SK-N-SH (cell line): ENCODE measurements around the gene ARHGAP4. TPM values are rescaled to one million over a fixed set of nuclear protein-coding genes. Genes with fewer than 3 reads are reported as not detected.

Experiments used
- CTCF ChIA-PET: fragments of 300-600, 350-600 bp; formaldehyde crosslinking; extraction: SDS; loops from one replicate; lab custom pipeline; 2021; lab: Yijun Ruan, JAX
- POLR2A ChIA-PET: fragments of 350-600 bp; sonication (Branson Sonifier 250); formaldehyde crosslinking; extraction: SDS; loops from one replicate; lab custom pipeline; 2020; ENCODE audit warnings: antibody characterized with exemption, inconsistent platforms; lab: Yijun Ruan, JAX
- DNase-seq: peaks from one replicate; pipeline ENCODE4 v3.0.0; 2012
- H2AFZ ChIP-seq: fragments of 200-600 bp; sonication (generic); 2 replicates; pipeline ENCODE4 v1.8.1; 2016; ENCODE audit warnings: antibody characterized with exemption, mild to moderate bottlenecking, low read depth
- H3F3A ChIP-seq: fragments of 200-600 bp; sonication (generic); replicated peaks from 2 replicates; pipeline ENCODE3; 2016; ENCODE audit warnings: antibody characterized with exemption, mild to moderate bottlenecking; ENCODE audit not compliant: insufficient read depth
- H3K27ac ChIP-seq, 2 experiments: fragments of 200-500 bp in 1 of 2; fragments of 200-600 bp in 1 of 2; sonication (Bioruptor generic) in 1 of 2; sonication (generic), shearing (Covaris generic) in 1 of 2; 2 replicates each; pipeline versions ENCODE4 v1.5.1 to v1.6.1; 2014 to 2016; ENCODE audit warnings: low read depth in 2 of 2, inconsistent platforms in 1 of 2, low read length in 1 of 2, mild to moderate bottlenecking in 1 of 2, mixed read lengths in 1 of 2
- H3K27me3 ChIP-seq: fragments of 200-600 bp; sonication (generic), shearing (Covaris generic); 2 replicates; pipeline ENCODE4 v1.6.1; 2016; ENCODE audit warnings: mixed run types; ENCODE audit not compliant: insufficient read depth
- H3K36me3 ChIP-seq, 2 experiments: fragments of 200-500 bp in 1 of 2; fragments of 200-600 bp in 1 of 2; sonication (Bioruptor generic) in 1 of 2; sonication (generic) in 1 of 2; replicated peaks in 1 of 2; 2 replicates each; pipeline versions ENCODE3 to v1.5.1; 2014 to 2016; ENCODE audit warnings: low read length in 1 of 2, mild to moderate bottlenecking in 1 of 2; ENCODE audit not compliant: insufficient read depth in 2 of 2, control insufficient read depth in 1 of 2
- H3K4me1 ChIP-seq, 2 experiments: fragments of 200-500 bp in 1 of 2; fragments of 200-600 bp in 1 of 2; sonication (Bioruptor generic) in 1 of 2; sonication (generic), shearing (Covaris generic) in 1 of 2; 2 replicates each; pipeline versions ENCODE4 v1.5.1 to v1.6.1; 2014 to 2016; ENCODE audit warnings: low read depth in 1 of 2, low read length in 1 of 2, mixed run types in 1 of 2; ENCODE audit not compliant: insufficient read depth in 2 of 2, control insufficient read depth in 1 of 2
- H3K4me2 ChIP-seq: fragments of 200-600 bp; sonication (generic), shearing (Covaris generic); 2 replicates; pipeline ENCODE4 v1.6.1; 2017; ENCODE audit warnings: mixed run types
- H3K4me3 ChIP-seq, 2 experiments: fragments of 200-500 bp in 1 of 2; fragments of 200-600 bp in 1 of 2; sonication (Bioruptor generic) in 1 of 2; sonication (generic), shearing (Covaris generic) in 1 of 2; 2 replicates each; pipeline versions ENCODE4 v1.5.1 to v1.8.1; 2014 to 2016; ENCODE audit warnings: low read depth in 2 of 2, inconsistent platforms in 1 of 2, low read length in 1 of 2, mild to moderate bottlenecking in 1 of 2, mixed read lengths in 1 of 2, moderate library complexity in 1 of 2
- H3K79me2 ChIP-seq: fragments of 200-600 bp; sonication (generic); 2 replicates; pipeline ENCODE4 v1.8.1; 2017; ENCODE audit warnings: mild to moderate bottlenecking; ENCODE audit not compliant: insufficient read depth
- H3K9ac ChIP-seq: fragments of 200-600 bp; sonication (generic); 2 replicates; pipeline ENCODE4 v1.6.1; 2017; ENCODE audit warnings: mixed run types
- H3K9me2 ChIP-seq: fragments of 200-600 bp; sonication (generic); 2 replicates; pipeline ENCODE4 v1.6.1; 2017; ENCODE audit warnings: mixed run types
- H3K9me3 ChIP-seq: fragments of 200-600 bp; sonication (generic); 2 replicates; pipeline ENCODE4 v1.6.1; 2017; ENCODE audit warnings: mixed run types, mild to moderate bottlenecking, moderate library complexity
- H4K20me1 ChIP-seq: fragments of 200-600 bp; sonication (generic); 2 replicates; pipeline ENCODE4 v1.6.1; 2017; ENCODE audit warnings: mild to moderate bottlenecking, mixed run types; ENCODE audit not compliant: insufficient read depth
- CHD2 ChIP-seq: fragments of 150-350 bp; IDR thresholded peaks from 2 replicates; pipeline ENCODE4 v1.6.1; 2018; ENCODE audit warnings: low read length; ENCODE audit not compliant: partially characterized antibody
- ELF1 ChIP-seq: IDR thresholded peaks from 2 replicates; pipeline ENCODE4 v1.4.0; 2012
- EP300 ChIP-seq, 2 experiments: IDR thresholded peaks; 2 replicates each; pipeline versions ENCODE4 v1.4.0 to v1.6.1; 2012; ENCODE audit warnings: borderline replicate concordance in 1 of 2, low read depth in 1 of 2, low read length in 1 of 2
- EZH2phosphoT487 ChIP-seq: fragments of 200-600 bp; sonication (generic); IDR thresholded peaks from 2 replicates; pipeline ENCODE4 v1.6.1; 2017; ENCODE audit warnings: low read depth, mixed run types, mild to moderate bottlenecking, antibody characterized with exemption, moderate library complexity, borderline replicate concordance
- FOSL2 ChIP-seq: IDR thresholded peaks from 2 replicates; pipeline ENCODE4 v1.4.0; 2012; ENCODE audit warnings: low read depth, mild to moderate bottlenecking, moderate library complexity, borderline replicate concordance
- FOXJ3 ChIP-seq: sonication (generic); formaldehyde crosslinking; IDR thresholded peaks from 2 replicates; pipeline ENCODE4 v1.5.1; 2020; ENCODE audit warnings: mild to moderate bottlenecking, missing genetic modification reagents
- FOXM1 ChIP-seq: IDR thresholded peaks from 2 replicates; pipeline ENCODE4 v1.4.0; 2012; ENCODE audit warnings: low read depth, mild to moderate bottlenecking
- GABPA ChIP-seq: IDR thresholded peaks from 2 replicates; pipeline ENCODE4 v1.4.0; 2012; ENCODE audit warnings: low read depth, mild to moderate bottlenecking
- GATA2 ChIP-seq: sonication (generic); formaldehyde crosslinking; IDR thresholded peaks from 2 replicates; pipeline ENCODE4 v1.5.0; 2020; ENCODE audit warnings: mild to moderate bottlenecking, missing genetic modification reagents
- JUND ChIP-seq: IDR thresholded peaks from 2 replicates; pipeline ENCODE4 v1.4.0; 2012
- MEF2A ChIP-seq: IDR thresholded peaks from 2 replicates; pipeline ENCODE4 v1.4.0; 2012; ENCODE audit warnings: low read depth, borderline replicate concordance
- NFIC ChIP-seq: IDR thresholded peaks from 2 replicates; pipeline ENCODE4 v1.4.0; 2012; ENCODE audit warnings: borderline replicate concordance
- POLR2AphosphoS5 ChIP-seq: IDR thresholded peaks from 2 replicates; pipeline ENCODE4 v1.6.1; 2012; ENCODE audit warnings: low read depth, low read length
- RFX5 ChIP-seq: IDR thresholded peaks from 2 replicates; pipeline ENCODE4 v1.6.1; 2012; ENCODE audit warnings: mild to moderate bottlenecking, improper control_type of control experiment, low read length
- RXRA ChIP-seq: IDR thresholded peaks from 2 replicates; pipeline ENCODE4 v1.4.0; 2012; ENCODE audit warnings: low read depth, mild to moderate bottlenecking, borderline replicate concordance
- SIN3A ChIP-seq: IDR thresholded peaks from 2 replicates; pipeline ENCODE4 v1.6.1; 2012; ENCODE audit warnings: low read depth, mild to moderate bottlenecking, low read length, moderate library complexity, borderline replicate concordance
- SMC3 ChIP-seq: IDR thresholded peaks from 2 replicates; pipeline ENCODE4 v1.6.1; 2012; ENCODE audit warnings: low read depth, low read length, improper control_type of control experiment
- TCF12 ChIP-seq: IDR thresholded peaks from 2 replicates; pipeline ENCODE4 v1.4.0; 2012
- TEAD4 ChIP-seq: IDR thresholded peaks from 2 replicates; pipeline ENCODE4 v1.4.0; 2012; ENCODE audit warnings: mild to moderate bottlenecking, borderline replicate concordance; ENCODE audit not compliant: insufficient read depth
- YY1 ChIP-seq: IDR thresholded peaks from 2 replicates; pipeline ENCODE4 v1.4.0; 2012; ENCODE audit warnings: low read depth, mild to moderate bottlenecking
- WGBS: methylation state at CpG from one replicate; pipeline ENCODE4 v1.1.6; 2017; ENCODE audit warnings: low lambda C conversion rate; 5-methylcytosine and 5-hydroxymethylcytosine counted together
- polyA plus RNA-seq, 3 experiments: library from polyadenylated mRNA; depleted of rRNA; stranded (reverse); fragments of >200 nt; gene quantifications; 2 replicates each; pipeline ENCODE4 v1.2.3, GENCODE V29; 2012
- TF ChIP-seq, protein P1 (sequence below): IDR thresholded peaks from 2 replicates; pipeline ENCODE4 v1.4.0; 2012; ENCODE audit warnings: low read depth, borderline replicate concordance
- TF ChIP-seq, protein P2 (sequence below): fragments of 150-350 bp; IDR thresholded peaks from 2 replicates; pipeline ENCODE4 v1.6.1; 2017; ENCODE audit warnings: antibody characterized with exemption, low read length, low read depth, borderline replicate concordance
- TF ChIP-seq, protein P3 (sequence below): fragments of 150-350 bp; IDR thresholded peaks from 2 replicates; pipeline ENCODE4 v1.6.1; 2016; ENCODE audit warnings: mild to moderate bottlenecking, low read depth, low read length
- TF ChIP-seq, protein P4 (sequence below): IDR thresholded peaks from 2 replicates; pipeline ENCODE4 v1.4.0; 2012; ENCODE audit warnings: low read depth, borderline replicate concordance
- TF ChIP-seq, protein P5 (sequence below): IDR thresholded peaks from 2 replicates; pipeline ENCODE4; 2012

The ARHGAP4 gene
- polyA plus RNA-seq, 1 of the 3 experiments (the other 2 are of a cell fraction) = 1.6 TPM

DNA sequence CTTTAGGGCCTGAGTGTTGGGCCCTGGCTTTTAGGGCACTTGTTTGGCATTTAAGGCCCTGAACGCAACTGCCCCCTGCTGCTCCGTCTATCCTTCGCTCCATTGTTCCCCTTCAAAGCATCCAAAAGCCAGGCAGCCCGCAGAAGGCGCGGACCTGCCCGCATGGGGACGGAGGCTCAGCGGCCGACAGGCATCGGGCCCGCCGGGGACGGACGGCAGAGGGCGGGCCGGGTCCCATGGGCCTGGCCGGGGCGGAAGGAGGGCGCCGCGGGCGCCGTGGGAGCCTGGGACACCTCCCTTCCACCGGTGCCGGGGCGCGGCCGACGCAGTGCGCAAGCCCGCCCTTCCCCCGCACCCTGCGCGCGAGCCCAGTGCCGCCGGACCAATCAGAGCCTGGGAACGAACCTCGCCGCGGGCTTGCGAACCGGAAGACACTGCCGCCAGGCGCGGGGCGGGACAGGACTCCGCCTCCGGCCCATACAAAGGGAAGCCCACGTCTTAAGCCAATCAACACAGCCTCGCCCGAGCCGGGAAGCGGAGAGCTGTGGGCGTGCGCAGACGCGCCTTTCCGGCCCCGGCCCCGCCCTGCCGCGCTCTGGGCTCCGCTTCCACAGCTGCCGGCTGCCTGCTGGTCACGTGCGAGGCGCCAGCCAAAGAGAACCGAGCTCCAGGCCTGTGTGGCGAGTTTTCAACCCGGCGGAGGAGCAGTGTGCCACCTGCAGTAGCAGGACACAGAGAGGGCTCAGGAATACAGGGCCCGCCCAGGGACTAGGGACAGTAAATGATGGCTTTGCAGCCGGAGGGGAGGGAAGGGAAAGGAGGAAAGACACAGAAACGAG, 2.1 kb upstream of the ARHGAP4 start:
- WGBS = 4% methylated on average over 34 of the region's 76 CpGs
- Histone ChIP-seq H3K4me1 (peaks cover under 1 to 50% of the 10 kb centered on the region in 2 experiments; a peak in 1 of 4 replicates), H3K4me2 (peak overlapping the region; percentile 99), H3K79me2 (peaks cover 18% of the 10 kb centered on the region), H3K27ac (peak overlapping the region; percentile 97), H3F3A (peaks cover 19% of the 10 kb centered on the region), H3K9ac (peak overlapping the region; percentile 99), H3K27me3 (peaks cover 5% of the 10 kb centered on the region; the same call in 1 of the 2 replicates), H3K4me3 (peak overlapping the region; percentile 71 to 94), H4K20me1 (peaks cover 21% of the 10 kb centered on the region), H3K9me3 (no peaks in the 10 kb centered on the region), H2AFZ (peak overlapping the region; percentile 70), H3K9me2 (no peaks in the 10 kb centered on the region), H3K36me3 (peaks cover 10 to 34% of the 10 kb centered on the region in 2 experiments)
- peak; percentile 97 for DNase-seq
- POLR2A ChIA-PET = interaction anchor here (0.9 to 1.7 kb wide), 9 partner anchors 11 to 55 kb away, joined by 3 to 9 read pairs (median 4); partner anchors contain the start of gene RENBP
- CTCF ChIA-PET = interaction anchor here (1.4 to 16.7 kb wide), 5 partner anchors 11 to 165 kb away, joined by 3 to 271 read pairs (median 16); partner anchors contain the start of genes PLXNB3 and RENBP
- TF ChIP-seq, protein P1, sequence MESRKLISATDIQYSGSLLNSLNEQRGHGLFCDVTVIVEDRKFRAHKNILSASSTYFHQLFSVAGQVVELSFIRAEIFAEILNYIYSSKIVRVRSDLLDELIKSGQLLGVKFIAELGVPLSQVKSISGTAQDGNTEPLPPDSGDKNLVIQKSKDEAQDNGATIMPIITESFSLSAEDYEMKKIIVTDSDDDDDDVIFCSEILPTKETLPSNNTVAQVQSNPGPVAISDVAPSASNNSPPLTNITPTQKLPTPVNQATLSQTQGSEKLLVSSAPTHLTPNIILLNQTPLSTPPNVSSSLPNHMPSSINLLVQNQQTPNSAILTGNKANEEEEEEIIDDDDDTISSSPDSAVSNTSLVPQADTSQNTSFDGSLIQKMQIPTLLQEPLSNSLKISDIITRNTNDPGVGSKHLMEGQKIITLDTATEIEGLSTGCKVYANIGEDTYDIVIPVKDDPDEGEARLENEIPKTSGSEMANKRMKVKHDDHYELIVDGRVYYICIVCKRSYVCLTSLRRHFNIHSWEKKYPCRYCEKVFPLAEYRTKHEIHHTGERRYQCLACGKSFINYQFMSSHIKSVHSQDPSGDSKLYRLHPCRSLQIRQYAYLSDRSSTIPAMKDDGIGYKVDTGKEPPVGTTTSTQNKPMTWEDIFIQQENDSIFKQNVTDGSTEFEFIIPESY = peak; percentile 70; the same call in 1 of the 2 replicates
- no peak for TF ChIP-seq GATA2 (CRISPR knock-in tag)
- no peak for TF ChIP-seq EZH2phosphoT487
- TF ChIP-seq ELF1 = peak; percentile 82
- TF ChIP-seq FOSL2 = no peak
- no peak for TF ChIP-seq TEAD4
- TF ChIP-seq, protein P2, sequence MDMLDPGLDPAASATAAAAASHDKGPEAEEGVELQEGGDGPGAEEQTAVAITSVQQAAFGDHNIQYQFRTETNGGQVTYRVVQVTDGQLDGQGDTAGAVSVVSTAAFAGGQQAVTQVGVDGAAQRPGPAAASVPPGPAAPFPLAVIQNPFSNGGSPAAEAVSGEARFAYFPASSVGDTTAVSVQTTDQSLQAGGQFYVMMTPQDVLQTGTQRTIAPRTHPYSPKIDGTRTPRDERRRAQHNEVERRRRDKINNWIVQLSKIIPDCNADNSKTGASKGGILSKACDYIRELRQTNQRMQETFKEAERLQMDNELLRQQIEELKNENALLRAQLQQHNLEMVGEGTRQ = peak; percentile 70
- TF ChIP-seq CHD2 = peak; percentile 79
- peak; percentile 60; the same call in 1 of the 2 replicates for TF ChIP-seq RFX5
- TF ChIP-seq EP300 (IDR thresholded peaks at IDR 0.05; ENCODE audit: borderline replicate concordance in 1 of 2, low read depth in 1 of 2, low read length in 1 of 2) = 0 out of 4 replicates have a peak, but pooled peaks of 1 of the 2 experiments have one; percentile 29
- peak; percentile 64 for TF ChIP-seq POLR2AphosphoS5
- no peak for TF ChIP-seq FOXM1
- TF ChIP-seq, protein P3, sequence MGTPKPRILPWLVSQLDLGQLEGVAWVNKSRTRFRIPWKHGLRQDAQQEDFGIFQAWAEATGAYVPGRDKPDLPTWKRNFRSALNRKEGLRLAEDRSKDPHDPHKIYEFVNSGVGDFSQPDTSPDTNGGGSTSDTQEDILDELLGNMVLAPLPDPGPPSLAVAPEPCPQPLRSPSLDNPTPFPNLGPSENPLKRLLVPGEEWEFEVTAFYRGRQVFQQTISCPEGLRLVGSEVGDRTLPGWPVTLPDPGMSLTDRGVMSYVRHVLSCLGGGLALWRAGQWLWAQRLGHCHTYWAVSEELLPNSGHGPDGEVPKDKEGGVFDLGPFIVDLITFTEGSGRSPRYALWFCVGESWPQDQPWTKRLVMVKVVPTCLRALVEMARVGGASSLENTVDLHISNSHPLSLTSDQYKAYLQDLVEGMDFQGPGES = no peak
- no peak for TF ChIP-seq RXRA
- TF ChIP-seq JUND = no peak
- no peak for TF ChIP-seq MEF2A
- peak; percentile 1; the same call in 1 of the 2 replicates for TF ChIP-seq SMC3
- TF ChIP-seq, protein P4, sequence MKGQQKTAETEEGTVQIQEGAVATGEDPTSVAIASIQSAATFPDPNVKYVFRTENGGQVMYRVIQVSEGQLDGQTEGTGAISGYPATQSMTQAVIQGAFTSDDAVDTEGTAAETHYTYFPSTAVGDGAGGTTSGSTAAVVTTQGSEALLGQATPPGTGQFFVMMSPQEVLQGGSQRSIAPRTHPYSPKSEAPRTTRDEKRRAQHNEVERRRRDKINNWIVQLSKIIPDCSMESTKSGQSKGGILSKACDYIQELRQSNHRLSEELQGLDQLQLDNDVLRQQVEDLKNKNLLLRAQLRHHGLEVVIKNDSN = peak; percentile 95
- no peak; the same call in 1 of the 2 replicates for TF ChIP-seq YY1
- peak; percentile 77 for TF ChIP-seq GABPA
- TF ChIP-seq FOXJ3 (CRISPR knock-in tag) = peak; percentile 62; the same call in 1 of the 2 replicates
- no peak for TF ChIP-seq NFIC
- TF ChIP-seq TCF12 = no peak
- TF ChIP-seq, protein P5, sequence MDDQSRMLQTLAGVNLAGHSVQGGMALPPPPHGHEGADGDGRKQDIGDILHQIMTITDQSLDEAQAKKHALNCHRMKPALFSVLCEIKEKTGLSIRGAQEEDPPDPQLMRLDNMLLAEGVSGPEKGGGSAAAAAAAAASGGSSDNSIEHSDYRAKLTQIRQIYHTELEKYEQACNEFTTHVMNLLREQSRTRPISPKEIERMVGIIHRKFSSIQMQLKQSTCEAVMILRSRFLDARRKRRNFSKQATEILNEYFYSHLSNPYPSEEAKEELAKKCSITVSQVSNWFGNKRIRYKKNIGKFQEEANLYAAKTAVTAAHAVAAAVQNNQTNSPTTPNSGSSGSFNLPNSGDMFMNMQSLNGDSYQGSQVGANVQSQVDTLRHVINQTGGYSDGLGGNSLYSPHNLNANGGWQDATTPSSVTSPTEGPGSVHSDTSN = peak; percentile 71; the same call in 1 of the 2 replicates
- TF ChIP-seq SIN3A = no peak; the same call in 1 of the 2 replicates
